Fibroblast of skin of left quadriceps (primary cell): ENCODE measurements around the gene INS.

Experiments used
- DNase-seq, 2 experiments: peaks; one replicate each; pipeline ENCODE4 v3.0.0-alpha.2; 2013; ENCODE audit warnings: low read depth in 2 of 2

Gene INS

DNA sequence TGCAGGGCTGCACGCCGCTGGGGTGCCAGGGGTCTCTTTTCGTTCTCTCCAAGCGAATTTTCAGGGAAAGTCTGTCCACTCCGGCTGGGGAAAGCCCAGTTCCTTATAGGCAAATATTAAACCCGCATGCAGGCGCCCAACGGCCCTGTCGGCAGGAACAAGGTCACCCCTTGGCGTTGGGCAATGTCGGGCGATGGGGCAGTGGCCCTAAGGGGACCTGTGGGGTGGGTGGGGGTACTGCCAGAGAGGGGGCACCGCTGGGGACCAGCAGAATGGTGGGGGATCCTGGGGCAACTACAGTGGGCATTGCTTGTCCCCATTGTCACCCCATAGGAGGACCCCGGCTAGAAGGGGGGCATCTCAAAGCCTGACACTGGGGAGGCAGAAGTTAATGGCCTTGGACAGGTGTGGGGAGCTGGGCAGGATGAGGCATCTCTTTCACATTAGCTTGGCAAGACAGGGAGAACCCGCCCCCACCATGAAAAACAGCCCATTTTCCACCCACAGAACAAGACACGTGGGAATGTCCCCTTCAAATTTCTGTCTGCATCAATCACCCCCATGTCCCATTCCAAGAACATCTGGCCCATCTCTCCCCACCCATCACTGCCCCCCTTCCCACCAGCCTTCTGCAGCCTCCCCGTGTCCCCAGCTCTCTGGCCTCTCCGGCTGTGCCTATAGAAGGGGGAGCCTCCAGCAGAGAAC lies 16.3 kb downstream of the INS start:
- no peak for DNase-seq

DNA sequence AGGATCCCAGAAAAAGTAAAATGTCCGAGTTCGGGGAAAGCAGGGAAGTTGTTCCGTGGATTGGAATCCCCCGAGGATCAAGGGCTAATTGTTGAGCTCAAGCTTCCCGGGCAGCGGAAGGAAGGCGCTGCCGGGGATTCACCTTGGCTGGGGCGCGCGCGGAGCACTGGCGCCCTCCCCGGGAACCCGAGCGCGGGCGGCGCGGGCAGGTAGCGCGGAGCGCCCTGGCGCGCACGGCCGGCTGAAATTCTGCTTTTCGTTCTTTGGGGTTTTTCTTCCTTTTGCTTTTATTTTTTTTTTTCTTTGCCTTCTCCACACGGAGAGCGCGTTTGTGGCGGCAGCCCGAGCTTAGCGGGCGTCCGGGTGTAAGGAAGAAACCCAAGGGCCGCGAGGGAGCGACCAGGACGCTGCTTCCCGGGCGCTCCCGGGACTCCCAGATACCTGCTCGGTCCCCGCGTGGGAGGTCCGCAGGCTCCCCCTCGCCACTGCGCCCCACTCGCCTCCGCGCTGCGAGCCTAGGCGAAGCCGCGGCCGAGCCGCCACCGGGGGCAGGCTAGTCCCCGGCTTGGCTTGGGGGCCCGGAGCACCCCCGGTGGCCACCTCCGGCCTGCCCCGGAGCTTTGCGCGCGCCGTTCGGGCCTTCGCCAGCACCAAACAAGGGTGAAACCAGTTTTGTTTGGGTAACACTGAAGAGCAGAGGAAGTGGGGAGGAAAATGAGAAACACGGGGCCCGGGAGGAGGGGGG lies 17.0 kb downstream of the INS start:
- DNase-seq, result no peak

DNA sequence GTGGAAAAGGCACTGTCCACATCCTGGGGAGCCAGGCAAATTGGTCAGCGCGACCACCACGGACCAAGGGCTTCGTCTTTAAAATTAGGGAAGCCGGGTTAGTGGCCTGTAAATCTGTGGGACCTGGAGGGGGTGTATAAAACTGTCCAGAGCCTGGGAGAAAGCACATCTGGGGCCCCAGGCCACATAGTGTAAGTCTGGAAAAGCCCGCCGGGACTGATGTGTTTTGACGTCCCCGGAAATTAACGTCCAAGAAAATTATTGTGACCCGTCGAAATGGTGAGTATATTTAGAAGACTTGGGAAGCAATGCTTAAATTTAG lies 17.6 kb downstream of the INS start:
- DNase-seq, result no peak

DNA sequence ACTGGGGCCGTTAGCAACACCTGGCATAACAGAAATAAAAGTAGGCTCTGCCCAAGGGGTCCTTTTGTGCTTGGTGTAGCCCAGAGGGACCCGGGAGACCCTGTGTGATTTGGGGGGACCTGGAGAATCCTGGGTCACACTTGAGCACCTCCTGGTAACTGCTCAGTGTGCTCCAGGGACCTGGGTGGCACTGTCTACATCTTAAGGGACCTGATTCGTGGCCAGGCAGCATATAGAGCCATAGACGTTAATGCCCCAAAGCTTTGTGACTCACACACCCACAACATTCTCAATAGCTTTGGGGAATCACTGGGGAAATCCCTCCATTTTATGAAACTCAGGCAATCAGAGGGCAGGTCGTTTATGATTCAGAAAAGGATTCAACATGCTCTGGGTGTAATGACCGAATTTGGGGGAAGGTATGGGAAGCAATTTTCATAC lies 18.2 kb downstream of the INS start:
- no peak for DNase-seq

DNA sequence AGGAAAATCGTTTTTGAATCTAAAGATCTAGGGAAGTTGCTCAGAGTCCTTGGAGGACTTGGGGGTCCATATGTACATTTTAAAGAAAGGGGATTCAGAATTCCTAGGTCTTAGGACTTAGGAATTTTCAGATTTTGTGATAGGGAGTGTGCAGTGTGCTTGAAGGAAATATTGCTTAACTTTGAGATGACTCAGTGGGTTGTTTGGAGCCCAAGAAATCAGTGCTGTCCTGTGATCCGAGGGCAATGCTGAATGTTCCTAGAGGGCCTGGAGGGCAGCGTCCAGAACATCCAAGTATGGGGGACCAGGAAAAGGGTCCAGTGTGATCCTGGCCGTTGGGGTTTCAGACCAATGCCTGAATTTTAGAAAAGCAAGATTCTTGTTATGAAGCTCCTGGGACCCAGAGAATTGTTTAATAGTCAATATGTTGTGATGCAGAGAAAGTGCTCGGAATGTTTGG lies 18.7 kb downstream of the INS start:
- no peak for DNase-seq

DNA sequence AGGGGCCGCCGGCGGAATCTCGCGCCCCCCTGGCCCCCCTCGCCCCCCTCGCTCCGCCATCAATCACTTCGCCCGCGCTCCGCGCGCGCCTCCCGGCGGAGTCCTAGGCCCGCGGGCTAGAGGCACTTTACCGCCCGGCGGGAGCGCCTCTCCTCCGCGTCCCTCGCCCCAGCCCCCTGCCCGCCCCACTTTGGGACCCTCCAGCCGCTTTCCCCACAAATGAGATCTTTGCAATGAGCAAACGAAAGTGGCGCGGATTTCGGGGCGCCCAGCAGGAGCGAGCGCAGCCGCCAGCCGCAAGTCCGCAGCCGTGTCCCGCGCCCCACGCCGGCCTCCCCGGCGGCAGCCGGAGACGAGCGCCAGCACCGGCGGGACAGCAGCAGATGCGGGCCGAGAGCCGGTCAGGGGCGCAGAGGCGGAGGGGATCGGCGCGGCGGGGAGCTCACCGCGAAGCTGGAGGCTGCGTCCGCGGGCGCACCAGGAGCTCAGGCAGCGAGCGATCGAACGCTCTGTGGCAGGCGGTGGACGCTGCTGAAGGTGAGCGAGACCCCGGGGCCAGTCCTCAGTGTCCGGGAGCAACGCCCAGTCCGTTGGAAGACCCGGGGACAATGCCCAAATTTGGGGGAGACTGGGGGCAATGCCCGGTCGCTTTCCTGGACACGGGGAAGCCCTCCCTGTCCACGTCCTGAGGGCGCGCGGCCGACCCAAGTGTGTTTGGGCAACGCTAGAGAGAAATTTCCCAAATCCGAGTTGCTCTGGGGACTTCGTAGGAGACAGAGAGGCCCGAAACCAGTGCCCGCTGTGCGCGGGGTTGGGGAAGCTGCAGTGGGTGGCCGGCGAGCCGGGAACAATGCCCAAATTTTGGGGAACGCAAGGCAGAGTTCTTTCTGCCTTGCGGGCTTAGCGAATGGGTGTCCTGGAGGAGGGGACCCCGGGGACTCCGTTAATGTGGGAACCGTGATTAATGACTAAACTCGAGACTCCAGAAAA lies 20.3 kb downstream of the INS start:
- no peak for DNase-seq

DNA sequence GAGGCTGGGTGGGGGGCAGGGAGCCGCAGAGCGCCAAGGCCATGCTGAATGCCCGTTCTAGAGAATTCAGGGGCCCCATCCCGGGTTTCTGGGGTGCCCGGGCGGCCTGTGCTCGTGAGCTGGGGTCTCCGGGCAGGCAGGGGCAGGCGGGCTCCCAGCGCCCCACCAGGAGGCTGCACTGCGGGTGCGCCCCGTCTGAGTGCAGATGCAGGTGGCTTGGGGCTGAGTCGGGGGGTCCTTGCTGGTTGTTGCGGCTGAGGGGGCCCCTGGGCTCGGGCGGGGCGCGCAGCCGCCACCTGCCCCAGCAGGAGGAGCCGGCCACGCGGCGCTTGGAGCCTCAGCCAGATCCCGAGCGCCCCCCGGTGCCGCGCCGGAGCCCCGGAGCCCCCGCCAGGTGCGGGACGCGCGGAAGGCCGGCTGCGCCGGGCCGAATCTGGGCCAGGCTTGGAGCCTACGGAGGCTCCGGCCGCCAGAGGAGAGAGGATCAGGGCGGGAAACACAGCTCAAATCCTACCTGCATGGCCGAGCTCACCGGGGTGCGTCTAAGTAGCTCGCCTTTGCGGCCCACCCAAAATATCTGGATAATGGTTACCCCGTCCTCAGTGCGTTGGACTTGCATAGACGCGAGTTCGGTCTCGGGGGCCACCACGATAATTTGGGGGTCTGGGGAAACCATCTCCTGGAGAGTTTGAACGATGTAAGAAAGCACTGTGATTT lies 21.2 kb downstream of the INS start:
- no peak for DNase-seq

DNA sequence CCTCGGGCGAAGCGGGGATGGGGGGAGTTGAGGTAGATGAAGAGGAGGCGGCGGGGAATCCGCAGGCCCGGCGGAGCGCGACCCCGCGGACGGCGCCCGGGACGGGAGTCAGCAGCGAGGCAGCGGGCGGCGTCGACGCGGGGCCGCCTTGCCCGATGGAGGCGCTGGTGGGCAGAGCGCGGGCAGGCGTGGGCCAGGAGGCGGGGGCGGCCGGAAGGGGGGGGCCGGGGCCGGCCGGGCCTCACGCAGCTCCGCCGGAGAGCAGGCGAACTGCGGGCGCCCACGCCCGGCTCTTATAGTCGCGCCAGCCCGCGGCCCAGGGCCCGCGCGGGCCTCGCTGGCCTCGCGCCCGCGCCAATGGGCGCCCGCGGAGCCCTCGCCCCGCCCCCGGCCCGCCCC lies 21.9 kb downstream of the INS start, which contains the start of gene IGF2:
Gene IGF2, minus strand, starts transcription at position 267 of the 399 bp plus-strand sequence. CDS start 3,866 bp downstream, outside the sequence.
- DNase-seq, result no peak

DNA sequence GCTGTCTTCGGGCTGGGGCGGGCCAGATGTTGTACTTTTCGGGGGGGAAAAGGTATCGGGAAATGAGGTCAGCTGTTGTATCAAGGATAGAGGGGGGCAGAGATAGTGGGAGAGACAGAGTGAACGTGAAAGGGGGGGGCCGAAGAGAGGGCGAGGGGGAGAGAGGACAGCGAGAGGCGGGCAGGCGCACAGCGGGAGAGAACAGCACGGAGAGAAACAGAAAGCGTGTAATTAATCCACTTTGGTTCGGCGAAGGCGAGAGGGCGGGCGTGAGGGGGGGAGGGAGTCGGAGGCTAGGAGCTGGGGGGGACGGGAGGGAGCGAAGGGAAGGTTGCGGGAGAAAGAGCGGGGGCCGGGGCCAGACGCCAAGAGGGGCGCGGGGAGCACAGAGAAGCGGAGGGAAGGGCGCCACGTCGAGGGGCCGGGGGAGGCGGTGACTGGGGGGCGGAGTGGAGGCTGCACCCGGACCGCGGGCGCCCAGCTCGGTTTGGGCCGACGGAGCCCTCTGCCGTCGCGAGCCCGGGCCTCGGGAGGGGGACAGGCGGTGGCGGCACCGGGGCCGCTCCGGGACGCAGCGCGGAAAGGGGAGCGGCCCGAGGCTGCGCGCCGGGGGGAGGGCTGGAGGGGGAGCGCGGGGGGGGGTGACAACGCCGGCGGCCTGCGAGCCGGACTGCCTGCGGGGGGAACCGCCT lies 22.4 kb downstream of the INS start:
- no peak for DNase-seq

DNA sequence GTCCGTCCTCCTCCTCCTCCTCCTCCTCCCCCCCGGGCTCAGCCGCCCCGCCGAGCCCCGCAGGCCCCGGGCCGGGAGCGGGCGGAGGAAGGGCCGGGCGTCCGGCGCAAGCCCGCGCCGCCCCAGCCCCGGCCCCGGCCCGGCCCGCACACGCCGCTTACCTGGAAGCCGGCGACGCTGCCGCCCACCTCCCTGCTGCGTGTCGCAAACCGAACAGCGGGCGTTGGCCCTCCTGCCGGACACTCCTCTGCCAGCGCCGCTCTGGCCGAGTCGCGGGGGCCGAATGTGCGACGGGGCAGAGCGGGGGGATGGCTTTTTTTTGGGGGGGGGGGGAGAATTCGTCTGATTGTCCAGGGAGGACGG lies 23.0 kb downstream of the INS start:
- no peak for DNase-seq

DNA sequence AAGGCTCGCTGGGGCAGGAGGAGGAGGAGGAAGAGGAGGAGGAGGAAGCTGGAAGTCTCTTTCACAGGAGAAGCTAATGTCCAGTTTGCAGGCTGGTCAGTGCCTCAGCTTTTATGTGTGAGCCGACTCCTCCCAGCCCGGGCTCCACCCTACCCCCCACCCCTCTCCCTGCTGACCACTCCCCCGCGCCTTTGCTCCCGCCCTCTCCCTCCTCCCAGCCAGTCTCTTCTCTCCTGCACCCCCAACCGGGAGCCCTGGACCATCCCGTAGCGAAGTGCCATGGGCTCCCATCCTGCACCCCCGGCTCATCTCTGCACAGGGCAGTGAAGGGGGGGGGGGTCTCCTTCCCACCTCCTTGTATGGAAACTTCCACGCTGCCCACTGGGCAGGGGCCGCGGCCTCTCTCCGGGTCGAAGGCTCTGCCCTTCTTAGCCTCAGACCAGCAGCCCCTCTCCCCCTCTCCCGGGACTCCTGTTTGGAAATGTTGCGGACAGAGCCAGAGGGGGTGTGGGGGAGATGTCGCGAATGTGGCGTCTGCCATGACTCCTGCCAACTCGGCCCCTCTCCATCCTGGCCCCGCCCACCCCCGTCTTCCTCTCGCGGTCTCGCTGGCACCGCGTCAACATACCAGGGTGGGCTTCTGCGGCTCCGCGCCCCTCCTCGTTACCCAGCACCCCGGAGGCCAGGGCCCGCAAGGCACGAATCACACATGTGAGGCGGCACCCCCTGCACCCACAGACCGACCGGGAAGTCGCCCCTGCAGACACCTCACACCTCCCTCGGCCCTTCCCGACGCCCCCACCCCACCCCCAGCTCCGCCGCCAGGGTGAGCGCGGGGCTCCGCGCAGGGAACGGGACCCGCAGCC lies 23.6 kb downstream of the INS start:
- no peak for DNase-seq

DNA sequence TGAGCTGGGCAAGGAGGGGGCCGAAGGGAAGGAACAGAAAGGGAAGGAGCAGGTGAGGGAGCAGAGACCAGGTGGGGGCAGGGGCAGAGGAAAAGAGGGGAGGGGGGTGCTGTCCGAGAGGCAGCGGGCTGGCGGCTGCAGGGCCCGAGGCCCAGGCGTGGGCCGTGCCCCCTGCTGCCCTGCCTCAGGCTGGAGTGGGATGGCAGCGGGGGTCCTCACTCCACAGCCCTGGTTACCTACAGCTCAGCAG lies 24.1 kb downstream of the INS start:
- no peak for DNase-seq

DNA sequence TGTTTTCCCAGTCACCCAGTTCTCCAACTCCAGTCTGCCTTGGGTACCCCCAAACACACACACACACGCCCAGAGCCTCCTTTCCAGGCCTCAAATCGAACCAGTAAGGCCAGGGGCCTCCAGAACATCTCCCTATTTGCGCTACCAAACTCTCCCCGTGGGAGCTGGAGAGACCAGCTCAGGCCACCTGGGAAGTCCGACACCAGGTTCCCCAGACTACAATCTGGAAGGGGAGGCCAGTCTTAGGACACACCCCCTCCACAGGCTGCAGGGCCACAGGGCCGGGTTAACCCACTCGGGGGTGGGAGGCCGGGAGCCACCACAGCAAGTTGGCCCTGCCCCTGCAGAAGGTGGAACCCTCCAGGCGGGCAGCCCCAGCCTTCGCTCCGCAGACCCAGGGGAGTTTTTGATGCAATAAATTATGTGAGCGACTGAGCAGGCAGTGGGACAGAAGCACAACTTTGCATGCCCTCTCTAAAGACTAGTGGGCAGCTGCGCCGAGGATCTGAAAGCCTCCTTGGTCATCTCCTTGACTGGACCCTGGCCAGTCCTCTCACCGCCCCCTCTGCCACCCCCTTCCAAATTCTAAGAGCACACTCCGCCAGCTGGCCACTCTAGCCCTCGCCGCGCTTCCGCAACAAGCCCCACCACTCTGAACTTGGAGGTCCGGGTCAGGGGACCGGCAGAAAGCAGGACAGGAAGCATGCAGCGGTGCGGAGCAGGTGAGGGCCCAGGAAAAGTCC lies 24.6 kb downstream of the INS start:
- no peak for DNase-seq

DNA sequence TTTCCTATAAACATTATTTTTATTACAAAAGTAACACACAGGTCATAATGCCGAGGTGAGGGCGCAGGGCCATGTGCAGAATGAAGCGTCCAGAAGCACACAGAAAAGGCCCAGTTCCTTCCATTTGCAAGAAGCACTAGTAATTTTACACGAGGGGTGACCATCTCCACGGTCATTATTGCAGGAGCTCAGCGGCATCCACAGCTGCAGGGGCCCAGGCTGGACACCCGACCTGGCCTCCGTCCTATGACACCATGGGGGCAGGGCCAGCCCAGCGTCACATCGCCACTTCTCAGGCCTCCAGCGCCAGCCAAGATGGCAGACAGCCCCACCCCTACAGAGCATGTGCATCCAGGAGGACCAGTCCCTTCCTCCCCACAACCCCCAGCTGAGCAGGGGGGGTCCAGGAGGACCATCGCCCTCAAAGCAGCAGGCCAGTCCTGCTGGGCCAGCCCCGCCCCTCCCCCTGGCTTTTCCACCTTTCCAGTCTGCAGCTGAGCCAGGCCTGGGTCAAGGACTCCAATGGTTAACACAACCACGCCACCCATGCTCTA lies 25.3 kb downstream of the INS start:
- no peak for DNase-seq

DNA sequence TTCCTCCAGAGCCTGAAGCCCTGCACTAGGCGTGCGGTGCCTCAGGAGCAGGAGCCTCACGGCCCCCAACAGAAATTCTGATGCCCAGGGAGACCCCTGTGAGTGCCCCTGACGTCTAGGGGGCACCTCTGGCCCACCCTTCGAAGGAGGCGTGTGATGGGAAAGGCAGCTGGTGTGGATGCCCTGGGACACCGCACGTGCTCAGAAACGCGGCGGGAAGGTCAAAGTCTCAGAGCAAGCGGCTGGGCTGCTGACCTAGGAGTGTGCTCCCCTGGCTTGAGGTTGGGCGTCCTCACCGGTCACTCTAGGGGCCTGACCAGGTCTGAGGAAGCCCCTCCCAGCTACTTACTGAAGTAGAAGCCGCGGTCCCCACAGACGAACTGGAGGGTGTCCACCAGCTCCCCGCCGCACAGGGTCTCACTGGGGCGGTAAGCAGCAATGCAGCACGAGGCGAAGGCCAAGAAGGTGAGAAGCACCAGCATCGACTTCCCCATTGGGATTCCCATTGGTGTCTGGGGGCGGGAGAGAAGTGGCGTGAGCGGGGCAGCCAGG lies 25.9 kb downstream of the INS start:
- DNase-seq, result no peak

DNA sequence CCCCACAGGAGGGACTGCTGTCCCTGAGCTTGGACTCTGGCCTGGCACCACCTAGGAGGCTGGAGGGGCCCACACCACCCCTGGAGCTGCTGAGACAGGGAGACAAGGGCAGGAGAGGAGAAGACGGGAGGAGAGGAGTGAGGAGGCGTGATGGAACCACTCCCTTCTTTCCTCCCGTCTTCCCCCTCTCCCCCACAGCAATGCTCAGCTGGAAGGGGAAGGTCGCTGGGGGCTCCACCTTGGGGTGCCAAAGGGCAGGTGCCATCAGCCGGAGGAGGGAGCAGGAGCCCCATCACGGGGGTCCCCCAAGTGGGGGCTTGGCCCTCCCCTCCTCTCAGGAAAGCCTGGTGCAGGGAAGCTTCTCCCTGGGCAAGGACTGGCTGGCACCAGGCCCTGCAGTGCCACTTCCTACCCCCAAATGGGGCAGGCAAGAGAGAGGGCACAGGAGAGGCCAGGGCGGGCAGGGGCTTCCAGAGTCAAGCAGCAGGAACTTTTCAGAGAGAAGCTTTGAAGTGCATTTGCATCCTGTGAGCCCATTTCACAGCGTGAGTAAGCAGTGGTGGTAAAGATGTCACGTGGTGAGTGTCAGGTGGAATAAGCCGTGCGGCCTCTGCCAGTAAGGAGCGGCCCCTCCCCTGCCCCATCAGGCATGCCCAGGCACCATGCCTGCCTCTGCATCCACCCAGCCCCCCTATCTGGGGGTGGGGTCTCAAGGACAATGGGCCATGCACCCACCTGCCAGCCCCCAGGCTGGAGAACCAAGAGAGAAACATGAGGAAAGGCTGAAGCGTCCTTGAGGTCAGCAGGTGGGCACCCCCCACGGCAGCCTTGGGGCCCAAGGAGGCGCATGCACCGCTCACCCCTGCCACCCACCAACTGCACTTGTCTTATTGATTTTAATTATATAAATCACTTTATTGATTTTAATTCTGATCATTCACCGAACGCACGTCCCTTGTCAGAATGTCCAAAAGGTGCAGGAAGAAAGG lies 26.7 kb downstream of the INS start:
- DNase-seq, result no peak

DNA sequence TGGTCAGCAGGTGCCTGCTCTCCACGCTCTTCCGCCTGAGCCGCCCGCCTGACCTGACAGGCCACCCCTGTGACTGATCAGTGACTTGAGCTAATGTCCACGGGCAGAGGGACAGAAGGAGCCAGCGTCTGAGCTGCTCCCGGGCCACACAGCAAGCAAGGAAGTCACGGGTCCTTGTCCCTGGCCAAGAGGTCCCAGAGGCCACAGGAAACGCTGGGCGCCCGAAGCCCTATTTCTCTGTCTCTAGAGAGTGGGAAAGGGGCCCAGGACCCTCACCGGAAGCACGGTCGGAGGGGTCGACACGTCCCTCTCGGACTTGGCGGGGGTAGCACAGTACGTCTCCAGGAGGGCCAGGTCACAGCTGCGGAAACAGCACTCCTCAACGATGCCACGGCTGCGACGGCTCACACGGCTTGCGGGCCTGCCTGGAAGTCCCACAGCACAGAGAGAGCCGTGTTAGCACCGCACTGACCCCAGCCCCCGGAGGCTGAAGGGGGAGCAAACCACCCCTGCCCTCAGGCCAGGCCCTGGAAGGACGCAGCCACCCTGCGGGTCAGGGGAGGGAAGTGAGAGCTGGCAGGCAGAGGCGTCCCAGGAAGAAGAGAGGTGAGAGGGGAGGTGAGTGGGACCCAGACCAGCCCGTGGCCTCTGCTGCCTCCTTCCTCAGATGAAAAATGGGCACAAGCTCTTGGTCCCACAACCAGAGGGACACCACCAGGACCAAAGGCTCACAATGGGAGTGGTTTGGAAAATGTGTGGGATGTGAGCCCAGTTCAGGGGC lies 27.6 kb downstream of the INS start:
- no peak for DNase-seq
